Stimulated activated naive CD8-positive, alpha-beta T cell treated with anti-CD3 and anti-CD28 coated beads, Interleukin-15, amount 100 ng/mL, for 72 hours (primary cell): ENCODE measurements around the gene CCND3.
A peak's percentile ranks its signal among the peaks of the same experiment; 100 is the strongest.

Experiments used
- ATAC-seq: fragments of 150-1000 bp; cut with Tn5 transposase; 2 replicates; pipeline ENCODE4 v1.10.0; 2021; ENCODE audit warnings: mild to moderate bottlenecking, moderate library complexity
- DNase-seq, 2 donors: peaks; one replicate each; pipeline ENCODE4 v3.0.0; 2021 to 2022
- H3K27ac Mint-ChIP-seq, 2 donors: one replicate each; pipeline ENCODE4 v1.8.0; 2022; ENCODE audit warnings: mild to moderate bottlenecking in 2 of 2, mixed read lengths in 2 of 2, moderate library complexity in 2 of 2
- H3K27me3 Mint-ChIP-seq: one replicate; pipeline ENCODE4 v1.8.0; 2022; ENCODE audit warnings: mixed read lengths
- H3K4me1 Mint-ChIP-seq: one replicate; pipeline ENCODE4 v1.8.0; 2022; ENCODE audit warnings: mild to moderate bottlenecking, mixed read lengths
- H3K4me3 Mint-ChIP-seq, 2 donors: one replicate each; pipeline ENCODE4 v1.8.0; 2022; ENCODE audit warnings: mild to moderate bottlenecking in 2 of 2, mixed read lengths in 2 of 2, moderate library complexity in 1 of 2
- H3K9me3 Mint-ChIP-seq, 2 donors: one replicate each; pipeline ENCODE4 v1.8.0; 2022; ENCODE audit warnings: mixed read lengths in 2 of 2

Gene CCND3

DNA sequence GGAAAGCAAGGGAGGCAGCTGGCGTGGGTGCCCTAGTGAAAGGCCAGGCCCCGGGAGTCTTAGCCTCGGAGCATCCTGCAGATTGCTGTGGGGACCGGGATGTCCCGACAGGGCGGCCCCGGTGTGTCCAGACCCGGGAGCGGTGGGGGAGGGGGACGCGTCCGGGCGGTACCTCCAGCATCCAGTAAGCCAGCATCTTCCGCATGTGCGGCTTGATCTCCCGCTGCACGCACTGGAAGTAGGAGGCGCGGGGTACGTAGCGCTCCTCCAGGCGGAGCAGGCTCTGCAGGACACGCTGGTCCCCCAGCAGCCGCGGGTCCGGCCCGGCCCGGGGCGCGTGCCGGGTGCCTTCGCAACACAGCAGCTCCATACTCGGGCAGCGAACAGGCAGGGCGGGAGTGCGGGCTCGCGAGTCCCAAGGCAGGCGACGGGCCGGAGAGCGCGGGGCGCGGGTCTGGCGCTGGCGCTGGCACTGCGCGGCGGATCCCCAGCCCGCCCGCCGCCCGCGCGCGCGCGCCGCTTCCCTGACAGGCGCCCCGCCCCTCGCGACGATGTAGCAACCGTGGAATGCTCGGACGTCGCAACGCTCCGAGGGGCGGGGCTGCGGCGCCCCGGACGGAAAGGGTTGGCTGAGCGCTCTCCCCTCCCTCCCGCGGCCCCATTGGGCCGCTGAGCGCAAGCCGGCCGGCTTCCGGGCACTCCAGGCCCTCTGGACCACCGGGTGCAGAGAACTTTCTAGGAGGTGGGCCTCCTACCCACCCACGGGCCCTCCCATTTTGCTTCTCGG is at the start of gene CCND3:
Gene CCND3, minus strand, starts transcription at position 529 of the 787 bp plus-strand sequence. Its CDS starts 159 bp downstream, at position 370.
- peak; percentile 88 to 91 for DNase-seq
- Mint-ChIP-seq H3K4me1 (peaks cover 73% of the 10 kb centered on the region), H3K9me3 (no peaks in the 10 kb centered on the region), H3K27me3 (no peaks in the 10 kb centered on the region), H3K27ac (peak within 1 kb of the TSS; percentile 93 to 98), H3K4me3 (peak within 1 kb of the TSS; percentile 99 to 100)
- peak; percentile 80 for ATAC-seq

- H3K27ac Mint-ChIP-seq: no peak overlapping the region
- DNase-seq (no peak), ATAC-seq (no peak)
- H3K4me3 Mint-ChIP-seq: no peak overlapping the region
- H3K4me1 Mint-ChIP-seq: peaks cover 83% of the 10 kb centered on the region
- H3K27me3 Mint-ChIP-seq: no peaks in the 10 kb centered on the region
- no peaks in the 10 kb centered on the region for H3K9me3 Mint-ChIP-seq
Measured at GRCh38 chr6:41986339-41986738, 44.7 kb upstream of the CCND3 start.

DNA sequence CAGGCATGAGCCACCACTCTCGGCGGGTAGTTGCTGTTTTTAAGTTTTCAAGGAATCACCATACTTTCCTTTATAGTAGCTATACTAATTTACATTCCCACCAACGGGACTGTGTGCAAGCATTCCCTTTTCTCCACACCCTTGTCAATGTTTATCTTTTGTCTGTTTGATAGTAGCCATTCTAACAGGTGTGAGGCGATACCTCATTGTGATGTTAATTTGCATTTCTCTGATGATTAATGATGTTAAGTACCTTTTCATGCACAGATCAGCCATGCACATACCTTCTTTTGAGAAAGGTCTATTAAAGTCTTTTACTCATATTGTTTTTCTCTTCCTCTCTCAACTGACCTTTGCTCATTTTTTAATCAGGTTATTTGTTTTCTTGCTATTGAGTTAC is 43.0 kb upstream of the CCND3 start:
- peaks cover 73% of the 10 kb centered on the region for H3K4me1 Mint-ChIP-seq
- peak; percentile 37 for ATAC-seq
- H3K27ac Mint-ChIP-seq: peak overlapping the region in 1 of 2 donors; percentile 40
- H3K4me3 Mint-ChIP-seq: no peak overlapping the region
- H3K27me3 Mint-ChIP-seq: no peaks in the 10 kb centered on the region
- no peak for DNase-seq
- peaks cover 5 to 6% of the 10 kb centered on the region in 2 donors for H3K9me3 Mint-ChIP-seq

DNA sequence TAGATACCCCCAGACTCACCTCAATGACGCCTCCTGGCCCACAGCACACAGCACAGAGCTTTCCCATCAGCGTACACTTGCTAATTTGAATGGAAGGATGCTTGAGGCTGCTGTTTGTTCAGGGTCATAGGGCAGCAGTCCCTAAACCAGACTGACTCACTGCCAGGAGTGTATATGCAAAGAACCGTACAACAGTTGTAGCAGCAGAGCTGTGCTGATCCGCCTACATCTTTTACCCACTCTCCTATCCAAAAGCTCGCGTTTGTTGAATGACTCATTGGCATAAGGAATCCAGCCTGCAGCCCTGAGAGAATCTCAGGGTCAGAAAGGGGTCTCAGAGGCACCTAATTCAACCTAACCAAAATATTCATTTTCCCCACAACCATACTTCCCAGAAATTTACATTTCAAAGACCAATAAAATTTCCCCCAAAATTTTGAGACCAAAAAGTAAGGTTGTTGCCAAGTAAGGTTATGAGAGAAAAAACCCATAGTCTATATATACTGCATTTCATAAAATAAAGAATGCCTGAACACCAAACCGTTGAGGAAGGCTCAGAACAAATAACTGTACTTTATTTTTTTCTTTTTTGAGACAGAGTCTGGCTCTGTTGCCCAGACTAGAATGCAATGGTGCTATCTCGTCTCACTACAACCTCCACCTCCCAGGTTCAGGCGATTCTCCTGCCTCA is 35.3 kb upstream of the CCND3 start:
- DNase-seq (peak in 1 of 2 donors; percentile 59), ATAC-seq (peak; percentile 95)
- Mint-ChIP-seq H3K4me3 (peak overlapping the region; percentile 75), H3K27ac (peak overlapping the region; percentile 96 to 97), H3K9me3 (peaks cover 5 to 6% of the 10 kb centered on the region in 2 donors), H3K27me3 (no peaks in the 10 kb centered on the region), H3K4me1 (peaks cover 79% of the 10 kb centered on the region)

GRCh38 chr6:41975276-41975675 is 33.7 kb upstream of the CCND3 start:
- ATAC-seq (no peak), DNase-seq (no peak)
- peaks cover 93% of the 10 kb centered on the region for H3K4me1 Mint-ChIP-seq
- no peaks in the 10 kb centered on the region for H3K9me3 Mint-ChIP-seq
- peak overlapping the region; percentile 75 for H3K4me3 Mint-ChIP-seq
- peak overlapping the region; percentile 96 to 97 for H3K27ac Mint-ChIP-seq
- no peaks in the 10 kb centered on the region for H3K27me3 Mint-ChIP-seq

DNA sequence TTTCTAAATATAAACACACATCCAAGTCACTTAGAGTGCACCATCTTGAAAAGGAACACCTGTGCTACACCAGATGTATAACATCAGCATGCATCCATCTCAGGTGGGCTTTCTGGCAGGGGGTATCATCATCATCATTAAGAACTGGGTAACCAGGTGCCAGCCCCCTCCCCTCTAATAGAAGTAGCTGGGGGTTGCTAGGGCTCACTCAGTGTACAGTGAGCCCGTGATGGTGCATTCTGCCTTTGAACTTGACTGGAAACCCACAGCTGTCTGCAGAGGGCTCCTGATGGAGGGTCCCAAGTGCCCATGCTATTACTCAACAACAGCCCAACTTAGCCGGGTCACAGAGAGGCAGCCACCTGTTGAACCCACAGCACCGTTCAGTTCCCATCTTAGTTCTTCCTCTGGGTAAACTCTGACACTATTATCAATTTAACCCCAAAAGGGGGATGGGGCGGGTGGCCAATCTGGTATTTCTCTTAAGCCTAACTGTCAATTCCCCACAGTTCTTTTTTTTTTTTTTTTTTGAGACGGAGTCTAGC is 32.7 kb upstream of the CCND3 start:
- H3K4me3 Mint-ChIP-seq: no peak overlapping the region
- ATAC-seq: no peak
- peak overlapping the region in 1 of 2 donors; percentile 97 for H3K27ac Mint-ChIP-seq
- no peaks in the 10 kb centered on the region for H3K9me3 Mint-ChIP-seq
- H3K4me1 Mint-ChIP-seq: peaks cover 94% of the 10 kb centered on the region
- DNase-seq: no peak
- H3K27me3 Mint-ChIP-seq: no peaks in the 10 kb centered on the region

GRCh38 chr6:41972826-41973225 is 31.2 kb upstream of the CCND3 start:
- DNase-seq (no peak), ATAC-seq (no peak)
- no peaks in the 10 kb centered on the region for H3K27me3 Mint-ChIP-seq
- no peak overlapping the region for H3K4me3 Mint-ChIP-seq
- H3K27ac Mint-ChIP-seq: no peak overlapping the region
- H3K4me1 Mint-ChIP-seq: peaks cover 97% of the 10 kb centered on the region
- no peaks in the 10 kb centered on the region for H3K9me3 Mint-ChIP-seq

DNA sequence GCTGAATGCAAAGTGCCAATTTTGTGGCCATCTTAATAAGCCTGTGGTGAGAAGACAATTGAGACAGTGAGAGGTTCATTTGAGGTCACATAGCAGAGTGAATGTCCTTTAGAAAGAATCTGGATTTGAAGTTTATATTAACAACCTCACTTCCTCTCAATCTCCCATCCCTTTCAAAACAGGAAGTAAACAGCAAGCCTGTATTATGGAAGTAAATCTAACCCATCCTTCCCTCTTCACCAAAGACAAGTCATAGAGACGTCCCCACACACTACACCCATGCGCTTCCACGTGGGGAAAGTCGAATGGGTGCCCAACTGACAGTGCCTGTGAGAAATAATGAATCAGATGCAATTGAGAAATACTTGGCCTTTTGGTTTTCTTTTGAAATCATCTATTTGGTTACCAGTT is 28.8 kb upstream of the CCND3 start:
- Mint-ChIP-seq H3K4me3 (peak overlapping the region; percentile 64 to 74), H3K27ac (peak overlapping the region; percentile 96 to 97), H3K27me3 (no peaks in the 10 kb centered on the region), H3K4me1 (peaks cover 89% of the 10 kb centered on the region), H3K9me3 (no peaks in the 10 kb centered on the region)
- ATAC-seq (peak; percentile 87), DNase-seq (peak in 1 of 2 donors; percentile 51)

DNA sequence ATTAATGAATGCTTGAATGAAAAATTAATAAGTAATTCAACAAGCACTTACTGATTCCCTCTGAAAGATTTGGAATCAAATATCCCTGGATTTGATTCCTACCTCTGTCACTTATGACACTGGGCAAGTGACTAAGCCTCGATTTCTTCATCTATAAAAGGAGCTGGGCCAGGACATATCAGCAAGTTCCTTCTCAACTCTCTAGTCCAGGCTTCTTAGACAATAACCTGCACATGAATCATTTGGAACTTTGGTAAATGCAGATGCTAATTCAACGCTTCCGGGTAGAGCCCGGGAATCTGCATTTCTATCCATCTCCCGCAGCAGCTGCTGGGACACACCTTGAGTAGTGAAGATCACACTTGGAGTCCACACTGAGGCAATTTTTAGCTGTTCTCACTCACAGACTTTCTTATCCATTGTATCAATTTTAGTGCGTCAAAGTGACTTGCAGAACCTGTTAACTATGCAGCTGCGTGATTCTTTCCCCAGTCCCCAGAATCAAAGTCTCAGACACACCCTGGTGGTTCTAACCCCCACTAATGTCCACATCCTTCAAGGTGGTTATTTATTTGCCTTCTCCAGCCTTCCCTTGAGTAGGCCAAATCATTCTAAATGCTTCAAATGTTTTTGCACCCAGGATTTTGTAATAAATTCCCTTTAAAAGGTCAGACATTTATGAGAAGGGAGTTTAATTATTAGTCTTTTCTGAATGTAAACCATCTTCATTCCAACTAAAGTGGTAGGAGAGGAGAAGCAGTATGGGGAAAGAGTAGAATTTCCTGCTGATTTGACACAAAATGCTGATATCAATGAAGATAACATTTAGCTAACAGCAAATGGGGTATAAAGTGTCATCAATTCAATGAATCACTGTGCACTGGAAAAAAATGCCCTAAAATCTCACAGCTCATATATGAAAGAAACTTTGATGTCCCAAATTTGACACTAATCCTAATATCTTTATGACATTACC is 26.0 kb upstream of the CCND3 start:
- H3K27ac Mint-ChIP-seq: peak overlapping the region; percentile 45 to 70
- no peak for DNase-seq
- ATAC-seq: no peak
- peak overlapping the region in 1 of 2 donors; percentile 43 for H3K4me3 Mint-ChIP-seq
- H3K9me3 Mint-ChIP-seq: no peaks in the 10 kb centered on the region
- H3K27me3 Mint-ChIP-seq: no peaks in the 10 kb centered on the region
- peaks cover 87% of the 10 kb centered on the region for H3K4me1 Mint-ChIP-seq

- Mint-ChIP-seq H3K27ac (peak overlapping the region; percentile 45 to 85), H3K9me3 (peaks cover 0 to 1% of the 10 kb centered on the region in 2 donors), H3K4me3 (no peak overlapping the region), H3K4me1 (peaks cover 84% of the 10 kb centered on the region), H3K27me3 (no peaks in the 10 kb centered on the region)
- no peak for ATAC-seq
- DNase-seq: no peak
Measured at GRCh38 chr6:41966961-41967311, 25.3 kb upstream of the CCND3 start.

DNA sequence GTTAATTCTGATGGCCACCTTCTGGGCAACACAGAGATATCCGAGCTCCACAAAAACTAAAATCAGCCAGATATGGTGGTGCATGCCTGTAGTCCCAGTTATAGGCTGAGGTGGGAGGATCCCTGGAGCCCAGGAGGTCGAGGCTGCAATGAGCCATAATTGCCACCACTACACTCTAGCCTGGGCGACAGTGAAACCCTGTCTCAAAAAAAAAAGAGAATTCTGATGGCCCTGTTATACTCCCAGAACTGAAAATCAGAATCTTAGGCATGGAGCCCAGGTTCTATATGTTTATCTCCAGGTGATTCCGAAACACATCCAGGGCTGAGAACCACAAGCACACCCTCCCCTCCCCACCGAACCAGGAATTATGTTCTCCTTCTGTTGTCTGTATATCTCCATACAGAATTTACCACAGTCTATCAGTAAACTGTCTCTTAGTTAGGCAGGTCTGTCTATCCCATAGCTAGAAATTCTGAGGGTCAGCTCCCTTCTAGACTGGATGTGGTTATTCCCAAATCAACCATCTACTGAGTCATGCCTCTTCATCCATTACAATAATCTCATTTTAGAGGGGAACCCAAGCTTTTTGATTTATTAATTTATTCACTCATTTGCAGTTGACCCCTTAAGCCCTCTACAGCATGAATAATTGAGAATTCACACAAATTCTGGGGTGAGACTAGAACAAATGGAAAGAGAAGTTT is 24.8 kb upstream of the CCND3 start:
- Mint-ChIP-seq H3K9me3 (peaks cover 0 to 7% of the 10 kb centered on the region in 2 donors), H3K27ac (no peak overlapping the region), H3K4me3 (no peak overlapping the region), H3K27me3 (no peaks in the 10 kb centered on the region), H3K4me1 (peaks cover 86% of the 10 kb centered on the region)
- DNase-seq (no peak), ATAC-seq (no peak)

DNA sequence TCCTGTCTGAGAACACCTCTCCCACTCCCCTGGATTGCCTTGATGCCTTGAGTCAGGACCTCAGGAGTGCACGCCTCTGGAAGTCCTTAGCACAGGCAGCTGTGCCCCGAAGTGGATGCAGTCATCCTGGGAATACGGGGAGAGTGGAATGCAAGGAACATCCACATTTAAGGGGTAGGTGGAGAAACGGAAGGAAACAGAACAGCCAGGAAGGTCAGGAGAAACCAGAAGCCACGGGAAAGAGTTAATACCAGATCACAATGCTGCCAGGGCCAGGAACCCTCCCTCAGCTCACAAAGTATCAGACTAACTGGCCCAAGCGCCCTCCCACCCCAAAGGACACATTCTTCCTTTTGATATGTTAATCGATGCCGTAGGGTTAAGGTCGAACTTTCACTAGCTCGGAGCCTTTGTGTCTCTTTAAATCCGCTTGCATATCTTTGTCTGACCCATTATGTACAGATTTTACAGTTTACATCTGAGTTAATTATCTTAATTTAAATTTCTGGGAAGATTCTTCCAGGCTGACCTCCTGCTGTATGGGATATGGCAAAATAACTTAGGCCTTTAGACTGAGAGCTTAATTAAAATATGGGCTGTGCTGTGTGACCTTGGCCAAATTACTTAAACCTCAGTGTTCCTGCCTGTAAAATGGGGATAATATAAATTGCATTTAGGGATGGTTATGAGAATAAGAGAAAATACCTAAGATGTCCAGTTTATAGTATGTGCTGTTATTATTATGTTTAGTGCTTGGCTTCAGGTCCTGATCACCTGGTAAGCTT is 24.0 kb upstream of the CCND3 start:
- ATAC-seq (no peak), DNase-seq (no peak)
- peaks cover 0 to 7% of the 10 kb centered on the region in 2 donors for H3K9me3 Mint-ChIP-seq
- H3K27ac Mint-ChIP-seq: peak overlapping the region in 1 of 2 donors; percentile 50
- no peak overlapping the region for H3K4me3 Mint-ChIP-seq
- no peaks in the 10 kb centered on the region for H3K27me3 Mint-ChIP-seq
- peaks cover 86% of the 10 kb centered on the region for H3K4me1 Mint-ChIP-seq

GRCh38 chr6:41964201-41964887 is 22.7 kb upstream of the CCND3 start:
- ATAC-seq: peak; percentile 69
- Mint-ChIP-seq H3K27ac (peak overlapping the region; percentile 0 to 23), H3K27me3 (no peaks in the 10 kb centered on the region), H3K4me3 (no peak overlapping the region), H3K9me3 (peaks cover 0 to 7% of the 10 kb centered on the region in 2 donors), H3K4me1 (peaks cover 85% of the 10 kb centered on the region)
- DNase-seq: peak in 1 of 2 donors; percentile 45
